Calu3 (cell line): ENCODE results near the gene ANKS1B. TPM values are rescaled to one million over a fixed set of nuclear protein-coding genes. Genes with fewer than 3 reads are reported as not detected.

Experiments used
- BruUV-seq: library from RNA; stranded (reverse); fragments of 400-500 nt; replicated peaks from 2 replicates; lab custom pipeline; 2021; lab: Mats Ljungman, UMichigan
- CTCF ChIA-PET: fragments of 300-600 bp; sonication (Branson Sonifier 250); formaldehyde crosslinking; loops from one replicate; lab custom pipeline; 2022; ENCODE audit warnings: antibody characterized with exemption; lab: Charles Lee
- DNase-seq: peaks from one replicate; pipeline ENCODE4 v3.0.0; 2022
- H3K27ac Mint-ChIP-seq: one replicate; pipeline ENCODE4 v1.8.0; 2022; ENCODE audit warnings: mixed read lengths; ENCODE audit not compliant: unreplicated experiment
- H3K27me3 Mint-ChIP-seq: one replicate; pipeline ENCODE4 v1.8.0; 2022; ENCODE audit warnings: mixed read lengths; ENCODE audit not compliant: unreplicated experiment
- H3K36me3 Mint-ChIP-seq: one replicate; pipeline ENCODE4 v1.8.0; 2022; ENCODE audit warnings: mild to moderate bottlenecking, moderate library complexity, mixed read lengths; ENCODE audit not compliant: insufficient read depth, unreplicated experiment
- H3K4me1 Mint-ChIP-seq: one replicate; pipeline ENCODE4 v1.8.0; 2022; ENCODE audit warnings: mild to moderate bottlenecking, low read depth, mixed read lengths; ENCODE audit not compliant: unreplicated experiment
- H3K4me3 Mint-ChIP-seq: one replicate; pipeline ENCODE4 v1.8.0; 2022; ENCODE audit warnings: mild to moderate bottlenecking, low read depth, moderate library complexity, mixed read lengths; ENCODE audit not compliant: unreplicated experiment
- H3K9me3 Mint-ChIP-seq: one replicate; pipeline ENCODE4 v1.8.0; 2022; ENCODE audit warnings: low read depth, mixed read lengths; ENCODE audit not compliant: unreplicated experiment
- CTCF ChIP-seq: fragments of 200-600 bp; IDR thresholded peaks from one replicate; pipeline ENCODE4 v1.8.0; 2022; ENCODE audit warnings: antibody characterized with exemption; ENCODE audit not compliant: unreplicated experiment
- intact Hi-C: fragments of 100-400 bp; cut with micrococcal nuclease; formaldehyde crosslinking; loops from one replicate; pipeline ENCODE4 v1.10.0; 2022; ENCODE audit not compliant: unreplicated experiment
- total RNA-seq: library from RNA; stranded (reverse); gene quantifications from 2 replicates; pipeline ENCODE4 v1.2.3, GENCODE V29; 2022

ANKS1B gene
- total RNA-seq, 1 experiment from 2014 or later = 1.7 TPM

DNA sequence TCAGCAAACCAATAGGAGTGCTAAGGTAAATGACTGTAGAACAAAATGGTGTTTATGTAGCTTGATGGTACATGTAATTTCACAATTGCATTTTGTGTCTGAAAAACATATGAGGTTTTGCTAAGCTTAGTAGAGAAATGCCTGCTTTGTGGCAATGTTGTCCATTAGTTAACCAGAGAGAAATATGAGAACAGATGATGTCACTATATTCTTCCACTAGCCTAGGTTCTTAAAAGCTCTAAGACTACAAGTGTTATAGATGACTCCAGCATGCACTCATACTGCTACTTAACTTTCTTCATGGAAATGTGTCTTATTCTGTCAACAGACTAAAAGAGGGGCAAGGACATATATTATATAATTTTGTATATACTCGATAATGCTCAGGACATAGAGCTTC, 1030.2 kb downstream of the ANKS1B start:
- H3K9me3 Mint-ChIP-seq = no peaks in the 10 kb centered on the region
- H3K27ac Mint-ChIP-seq = no peak overlapping the region
- BruUV-seq = no TSS peak
- no peaks in the 10 kb centered on the region for H3K36me3 Mint-ChIP-seq
- DNase-seq = no peak
- H3K4me3 Mint-ChIP-seq = no peak overlapping the region
- peaks cover 27% of the 10 kb centered on the region for H3K27me3 Mint-ChIP-seq
- H3K4me1 Mint-ChIP-seq = no peaks in the 10 kb centered on the region
- CTCF ChIA-PET = interaction anchor here (2.0 kb wide), 1 partner anchor 44 kb away, joined by 8 read pairs; no protein-coding TSS in a partner anchor
- intact Hi-C loops = loop anchor here (10.0 kb wide), 1 partner anchor 700 kb away; no protein-coding TSS in a partner anchor
- TF ChIP-seq CTCF = no peak

DNA sequence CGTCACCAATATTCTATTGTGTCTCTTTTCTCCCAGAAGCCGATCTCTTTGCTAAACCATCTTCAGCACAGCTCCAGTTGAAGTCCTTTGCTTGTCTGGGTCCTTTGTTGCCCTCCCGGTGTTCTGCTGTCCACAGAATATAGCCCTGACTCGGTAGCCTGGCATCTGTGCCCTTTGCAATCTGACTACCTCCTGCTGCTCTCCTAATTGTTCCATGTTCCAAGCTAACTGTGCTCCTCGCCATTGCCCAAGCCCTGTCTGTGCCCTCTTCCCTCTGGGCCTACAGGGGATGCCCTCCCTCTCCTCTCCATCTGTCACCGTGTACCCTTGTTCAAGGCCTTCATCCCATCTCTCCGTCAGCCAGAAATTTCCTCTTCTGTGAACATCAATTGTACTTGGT, 1033.3 kb downstream of the ANKS1B start:
- intact Hi-C loops = loop anchor here (10.0 kb wide), 1 partner anchor 703 kb away; no protein-coding TSS in a partner anchor
- H3K4me1 Mint-ChIP-seq = no peaks in the 10 kb centered on the region

GRCh38 chr12:98948343-98948949, 1036.3 kb downstream of the ANKS1B start:
- Mint-ChIP-seq H3K4me1 (no peaks in the 10 kb centered on the region), H3K4me3 (no peak overlapping the region), H3K36me3 (no peaks in the 10 kb centered on the region), H3K27me3 (peaks cover 46% of the 10 kb centered on the region), H3K27ac (no peak overlapping the region), H3K9me3 (no peaks in the 10 kb centered on the region)
- no peak for TF ChIP-seq CTCF
- CTCF ChIA-PET = interaction anchor here (0.7 kb wide), 2 partner anchors 448 to 964 kb away, joined by 3 to 4 read pairs; no protein-coding TSS in a partner anchor
- no peak for DNase-seq
- intact Hi-C loops = no loop called here
- BruUV-seq = no TSS peak

More for the DNA sequence above, 1033.3 kb downstream of the ANKS1B start:
- BruUV-seq = no TSS peak
- H3K9me3 Mint-ChIP-seq = no peaks in the 10 kb centered on the region
- H3K36me3 Mint-ChIP-seq = no peaks in the 10 kb centered on the region
- peaks cover 43% of the 10 kb centered on the region for H3K27me3 Mint-ChIP-seq
- no peak overlapping the region for H3K27ac Mint-ChIP-seq
- CTCF ChIA-PET = interaction anchor here (1.0 to 1.1 kb wide), 2 partner anchors 24 to 47 kb away, joined by 3 read pairs; no protein-coding TSS in a partner anchor
- no peak for DNase-seq
- TF ChIP-seq CTCF = no peak
- no peak overlapping the region for H3K4me3 Mint-ChIP-seq

DNA sequence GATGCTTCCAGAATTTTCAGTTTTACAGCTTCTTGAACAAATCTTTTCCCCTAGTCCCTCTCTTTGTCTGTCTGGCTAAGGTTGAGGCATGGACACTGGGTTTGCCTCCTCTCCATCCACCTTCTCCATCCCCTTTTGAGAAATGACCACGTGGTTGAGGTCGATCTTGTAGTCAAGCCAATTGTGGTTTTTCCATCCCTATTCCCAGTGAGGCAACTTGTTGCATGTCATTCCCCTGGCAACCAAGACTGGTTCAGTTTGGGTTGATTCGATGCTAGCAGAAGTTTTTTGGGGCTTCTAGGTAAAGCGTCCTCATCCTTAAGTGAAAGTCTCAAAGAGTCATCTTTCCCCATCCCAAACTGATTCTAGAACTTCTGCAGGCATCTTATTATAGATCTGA, 1038.9 kb downstream of the ANKS1B start:
- Mint-ChIP-seq H3K27ac (no peak overlapping the region), H3K27me3 (peaks cover 59% of the 10 kb centered on the region), H3K36me3 (no peaks in the 10 kb centered on the region), H3K4me1 (no peaks in the 10 kb centered on the region), H3K4me3 (no peak overlapping the region), H3K9me3 (no peaks in the 10 kb centered on the region)
- CTCF ChIA-PET = interaction anchor here (0.7 kb wide), 1 partner anchor 84 kb away, joined by 10 read pairs; no protein-coding TSS in a partner anchor
- no peak for TF ChIP-seq CTCF
- BruUV-seq = no TSS peak
- intact Hi-C loops = no loop called here
- no peak for DNase-seq
